ENCODE results near the gene VAC14.

The VAC14 gene

GRCh38 chr16:70749006-70749678 is 51.8 kb downstream of the VAC14 start:
- H3K4me3 ChIP-seq (ENCODE audit: low read depth, low read length) = no peak overlapping the region
- TF ChIP-seq CTCF (IDR thresholded peaks at IDR 0.05; ENCODE audit: low read depth, low read length, missing control alignments) = no peak
- no peak for DNase-seq (ENCODE audit: low read depth)

- no peak for TF ChIP-seq CTCF (IDR thresholded peaks at IDR 0.05; ENCODE audit: low read depth, low read length, missing control alignments)
- DNase-seq (ENCODE audit: low read depth) = no peak
- H3K4me3 ChIP-seq (ENCODE audit: low read depth, low read length) = no peak overlapping the region
Measured at GRCh38 chr16:70747703-70748631, 53.0 kb downstream of the VAC14 start.

- no peak for DNase-seq (ENCODE audit: low read depth)
- TF ChIP-seq CTCF (IDR thresholded peaks at IDR 0.05; ENCODE audit: low read depth, low read length, missing control alignments) = no peak
- H3K4me3 ChIP-seq (ENCODE audit: low read depth, low read length) = no peak overlapping the region
Measured at GRCh38 chr16:70746708-70747424, 54.1 kb downstream of the VAC14 start.

- H3K4me3 ChIP-seq (ENCODE audit: low read depth, low read length) = no peak overlapping the region
- DNase-seq (ENCODE audit: low read depth) = no peak
- TF ChIP-seq CTCF (IDR thresholded peaks at IDR 0.05; ENCODE audit: low read depth, low read length, missing control alignments) = no peak
Measured at GRCh38 chr16:70746040-70746707, 54.8 kb downstream of the VAC14 start.

GRCh38 chr16:70745536-70746025 is 55.4 kb downstream of the VAC14 start:
- no peak for TF ChIP-seq CTCF (IDR thresholded peaks at IDR 0.05; ENCODE audit: low read depth, low read length, missing control alignments)
- DNase-seq (ENCODE audit: low read depth) = no peak
- no peak overlapping the region for H3K4me3 ChIP-seq (ENCODE audit: low read depth, low read length)

GRCh38 chr16:70744366-70744765 is 56.6 kb downstream of the VAC14 start:
- no peak for DNase-seq (ENCODE audit: low read depth)
- no peak overlapping the region for H3K4me3 ChIP-seq (ENCODE audit: low read depth, low read length)
- no peak for TF ChIP-seq CTCF (IDR thresholded peaks at IDR 0.05; ENCODE audit: low read depth, low read length, missing control alignments)
